Panc1 (cell line): ENCODE results near the gene RSRP1. TPM values are rescaled to one million over a fixed set of nuclear protein-coding genes. Genes with fewer than 3 reads are reported as not detected.

Source experiments
- total RNA-seq: library from RNA; stranded (reverse); gene quantifications from one replicate; pipeline ENCODE4 v1.2.1, GENCODE V29; 2021; ENCODE audit not compliant: unreplicated experiment

RSRP1 gene
- total RNA-seq, 1 experiment from 2014 or later: 104 TPM

Other genes starting within 250 kb of the RSRP1 start
- gene SYF2, start 15.0 kb downstream of the RSRP1 start, total RNA-seq: 28.9 TPM
- not detected for gene RHD, start 25.1 kb upstream of the RSRP1 start, total RNA-seq
- gene TMEM50A, start 90.9 kb upstream of the RSRP1 start, total RNA-seq: 124 TPM
- gene RHCE, start 173.4 kb upstream of the RSRP1 start, total RNA-seq: not detected
- 16.5 TPM for gene MACO1, start 183.4 kb upstream of the RSRP1 start, total RNA-seq